ENCODE results near the gene MAPK10.

The MAPK10 gene

DNA sequence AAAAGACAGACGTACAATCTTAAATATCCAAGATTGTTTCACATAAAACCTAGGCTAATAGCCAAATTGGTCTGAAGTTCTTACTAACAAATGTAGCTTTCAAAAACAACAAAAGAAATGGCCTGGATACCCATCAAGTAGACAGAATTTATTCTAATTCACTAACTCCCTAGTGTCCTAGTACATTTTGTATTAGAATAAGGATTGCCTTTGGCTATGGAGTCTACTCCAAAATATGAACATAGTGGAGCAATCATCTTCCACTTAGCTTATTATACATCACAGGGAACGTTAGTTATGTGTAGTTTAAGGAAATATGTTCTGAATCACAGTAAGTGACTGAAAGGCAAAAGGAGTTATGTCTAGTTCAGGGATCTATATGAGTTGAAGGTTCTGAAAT, 81.7 kb downstream of the MAPK10 start:
- no peak for DNase-seq (ENCODE audit: low read depth in 2 of 2)

DNA sequence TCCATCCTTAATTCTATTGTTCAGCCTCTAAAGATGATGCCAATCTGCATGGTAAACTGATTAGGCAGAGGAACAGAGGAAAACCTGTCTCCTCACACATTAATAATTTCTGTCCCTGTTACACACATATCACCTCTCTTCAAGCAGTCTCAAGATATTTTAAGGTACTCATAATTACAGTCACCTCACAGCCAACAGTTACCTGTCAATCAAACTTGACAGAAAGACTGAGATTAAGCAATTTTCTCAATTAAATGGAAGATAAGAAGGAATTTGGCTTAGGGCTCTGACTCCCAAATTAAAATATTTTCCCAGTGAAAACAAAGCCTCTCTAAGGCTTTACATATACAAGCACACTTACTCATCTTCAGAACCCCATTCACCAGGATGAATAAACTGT, 85.2 kb downstream of the MAPK10 start:
- DNase-seq (ENCODE audit: low read depth in 2 of 2): no peak

DNA sequence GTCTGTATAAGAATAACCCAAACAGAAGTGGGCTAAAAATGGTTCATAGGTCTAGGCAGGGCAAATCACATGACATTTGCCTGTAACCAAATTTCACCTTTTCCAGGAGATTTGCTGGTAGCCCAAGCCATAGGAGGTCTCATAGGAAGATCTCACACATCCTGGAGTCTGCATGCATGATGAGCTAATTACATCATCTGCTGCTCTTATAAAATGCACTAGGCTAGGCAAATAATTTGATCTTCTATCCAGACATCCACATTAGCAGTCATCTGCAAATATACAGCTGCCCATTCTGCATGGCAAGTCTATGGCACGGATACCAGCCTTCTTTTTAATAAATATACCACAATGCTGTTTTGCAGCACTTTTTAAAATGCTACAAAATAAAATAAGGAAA, 87.2 kb downstream of the MAPK10 start:
- DNase-seq (ENCODE audit: low read depth in 2 of 2): no peak

DNA sequence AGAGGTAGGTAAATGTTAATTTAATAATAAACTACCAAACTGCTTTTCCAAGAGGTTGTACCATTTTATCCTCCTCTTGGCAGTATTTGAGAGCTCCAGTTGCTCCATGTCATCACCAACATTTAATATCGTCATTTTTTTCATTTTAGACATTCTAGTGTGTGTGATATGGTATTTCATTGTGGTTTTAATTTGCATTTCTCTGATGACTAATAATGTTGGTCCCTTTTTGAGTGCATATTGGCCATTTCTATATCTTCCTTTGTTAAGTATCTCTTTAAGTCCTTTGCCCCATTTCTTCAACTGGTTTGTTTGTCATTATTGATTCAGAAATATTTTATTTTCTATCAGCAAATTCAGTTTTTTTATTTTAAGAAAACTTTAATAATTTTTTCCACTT, 88.8 kb downstream of the MAPK10 start:
- no peak for DNase-seq (ENCODE audit: low read depth in 2 of 2)

DNA sequence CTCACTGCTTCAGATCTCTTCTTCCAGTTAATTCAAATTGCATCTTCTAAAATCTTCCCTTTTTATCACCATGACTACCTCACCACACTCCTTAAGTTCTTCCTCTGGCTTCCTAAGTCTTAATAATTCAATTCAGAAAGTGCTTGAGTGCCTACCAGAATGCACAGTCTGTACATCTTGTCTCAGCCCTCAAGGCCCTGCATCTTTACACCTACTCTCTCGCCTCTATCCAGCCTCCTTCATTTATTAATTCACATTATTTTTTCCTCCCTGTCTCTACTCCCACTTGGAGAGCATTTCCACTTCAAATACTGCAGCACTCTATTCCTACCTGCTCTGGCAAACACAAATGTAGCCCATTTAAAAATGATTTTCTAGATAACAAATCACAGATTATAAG, 90.5 kb downstream of the MAPK10 start:
- no peak for DNase-seq (ENCODE audit: low read depth in 2 of 2)

DNA sequence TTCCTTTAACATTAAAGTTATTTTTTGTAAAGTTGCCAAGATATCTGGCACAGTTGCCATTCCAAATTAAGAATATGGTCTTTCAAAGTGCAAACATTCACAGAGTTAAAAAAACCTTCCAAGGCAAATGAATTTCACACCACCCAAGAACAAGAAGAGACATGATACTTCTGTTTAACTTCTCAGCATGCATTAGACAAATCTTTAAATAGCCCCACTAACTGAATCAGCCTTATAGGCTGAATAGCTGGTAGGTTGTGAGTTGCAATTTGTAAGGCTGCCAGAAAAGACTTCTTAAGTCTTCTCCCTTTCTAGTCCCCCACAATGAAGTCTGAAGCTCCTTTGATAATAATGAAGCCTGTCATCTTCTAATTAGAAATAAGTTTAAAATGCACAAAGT, 95.6 kb downstream of the MAPK10 start:
- no peak for DNase-seq (ENCODE audit: low read depth in 2 of 2)

DNA sequence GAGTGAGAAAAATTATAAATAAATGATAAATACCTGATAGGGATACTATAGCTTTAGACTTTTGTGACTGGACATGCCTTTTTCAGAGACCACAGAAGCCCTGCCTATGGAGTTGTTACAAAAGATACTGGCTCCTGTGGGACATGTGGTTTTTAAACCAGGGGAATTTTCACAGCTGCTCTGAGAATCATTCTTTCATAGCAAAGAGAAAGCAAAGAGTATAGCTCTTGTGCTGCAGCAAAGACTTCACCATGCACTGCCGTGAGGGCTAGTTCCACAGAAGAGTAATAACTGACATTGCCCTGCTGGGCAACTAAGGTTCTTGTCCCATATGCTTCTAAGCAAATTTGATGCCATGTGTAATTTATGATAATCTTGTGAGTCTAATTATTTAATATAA, 98.2 kb downstream of the MAPK10 start:
- no peak for DNase-seq (ENCODE audit: low read depth in 2 of 2)

DNA sequence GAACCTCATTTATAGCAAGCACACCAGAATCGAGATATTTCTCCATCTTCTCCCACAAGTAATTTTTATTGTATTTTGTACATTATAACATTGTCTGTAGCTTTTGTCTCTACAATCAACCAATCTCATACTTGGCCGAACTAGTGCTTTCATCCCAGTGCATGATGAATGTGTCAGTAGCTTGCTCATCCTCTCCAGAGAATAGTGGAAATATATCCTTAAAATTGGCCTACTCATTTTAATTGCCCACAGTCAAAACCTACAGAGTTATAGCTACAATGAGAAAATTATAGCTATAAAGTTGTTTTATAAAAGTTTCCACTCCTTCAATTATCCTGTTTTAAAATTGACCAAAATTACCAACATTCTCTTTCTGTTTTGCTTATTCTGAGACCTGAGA, 103.8 kb downstream of the MAPK10 start:
- DNase-seq (ENCODE audit: low read depth in 2 of 2): no peak

DNA sequence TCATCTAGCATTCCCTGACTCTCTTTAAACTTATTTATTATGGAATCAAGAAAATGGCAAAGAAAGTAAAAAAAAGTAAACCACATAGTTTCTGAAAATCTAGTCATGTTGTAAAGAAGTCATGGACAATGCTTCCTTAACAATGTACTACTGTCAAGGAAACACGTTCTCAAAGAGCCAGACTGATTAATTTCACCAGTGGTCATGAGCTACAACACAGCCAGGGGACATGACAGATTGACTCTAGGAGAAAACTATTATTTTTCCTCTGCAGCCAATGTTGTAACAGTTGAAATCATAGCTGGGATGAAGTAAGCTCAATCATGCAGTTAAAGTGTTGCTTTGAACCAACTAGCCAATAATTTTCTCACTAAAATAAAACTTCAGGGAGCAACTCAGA, 109.2 kb downstream of the MAPK10 start:
- no peak for DNase-seq (ENCODE audit: low read depth in 2 of 2)

DNA sequence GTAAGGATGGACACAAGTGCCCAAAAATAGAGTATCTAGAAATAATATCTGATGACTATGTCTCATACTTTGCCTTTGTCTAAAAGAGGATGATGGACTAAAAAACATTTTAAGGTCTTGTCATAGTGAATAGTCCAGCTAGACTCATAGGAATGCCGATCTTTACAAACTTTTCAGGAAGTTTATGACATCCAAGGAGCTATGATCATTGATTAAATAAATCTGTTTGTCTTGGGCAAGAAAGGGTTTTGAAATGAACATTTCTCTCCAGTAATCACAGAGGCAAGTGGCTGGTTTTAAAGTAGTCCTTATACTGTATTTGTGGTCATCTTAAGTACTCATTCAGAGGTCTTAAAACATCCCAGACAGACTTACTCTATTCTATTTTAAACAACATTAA, 109.8 kb downstream of the MAPK10 start:
- no peak for DNase-seq (ENCODE audit: low read depth in 2 of 2)

DNA sequence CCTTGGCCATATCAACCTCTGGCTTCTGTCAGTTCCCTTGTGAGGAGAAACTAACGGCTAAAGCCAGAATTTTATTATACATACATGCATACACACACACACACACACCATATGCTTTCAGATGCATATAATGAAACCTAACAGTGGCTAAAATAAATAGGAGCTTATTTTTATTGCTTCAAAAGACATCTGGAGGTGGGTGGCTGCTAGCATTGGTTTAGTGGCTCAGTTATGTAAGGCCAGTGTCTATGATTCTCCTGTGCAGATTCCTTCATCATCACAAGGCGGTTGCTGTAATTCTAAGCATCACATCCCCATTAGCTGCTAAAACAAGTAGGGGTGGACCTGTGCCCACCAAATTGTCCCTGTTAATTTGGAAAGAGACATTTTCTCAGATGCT, 110.8 kb downstream of the MAPK10 start:
- no peak for DNase-seq (ENCODE audit: low read depth in 2 of 2)

DNA sequence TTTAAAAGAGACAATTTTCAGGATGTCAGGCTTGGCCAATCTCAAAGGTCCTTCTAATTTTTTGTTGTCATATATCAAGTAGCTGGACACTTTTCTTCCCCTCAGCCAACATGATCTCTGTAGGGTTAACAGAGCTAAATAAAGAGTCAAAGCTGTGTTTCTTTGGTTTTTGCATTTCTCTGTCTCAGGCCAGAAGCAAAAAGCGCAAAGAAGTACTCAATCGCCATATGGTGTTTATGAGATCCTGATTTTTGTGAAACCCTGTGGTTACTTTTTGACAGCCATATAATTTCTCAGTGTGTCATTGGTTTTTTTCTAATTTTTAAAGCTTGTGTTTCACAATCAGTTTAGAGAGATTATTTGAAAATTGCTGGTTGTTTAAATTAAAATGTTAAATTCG, 111.9 kb downstream of the MAPK10 start:
- DNase-seq (ENCODE audit: low read depth in 2 of 2): no peak

DNA sequence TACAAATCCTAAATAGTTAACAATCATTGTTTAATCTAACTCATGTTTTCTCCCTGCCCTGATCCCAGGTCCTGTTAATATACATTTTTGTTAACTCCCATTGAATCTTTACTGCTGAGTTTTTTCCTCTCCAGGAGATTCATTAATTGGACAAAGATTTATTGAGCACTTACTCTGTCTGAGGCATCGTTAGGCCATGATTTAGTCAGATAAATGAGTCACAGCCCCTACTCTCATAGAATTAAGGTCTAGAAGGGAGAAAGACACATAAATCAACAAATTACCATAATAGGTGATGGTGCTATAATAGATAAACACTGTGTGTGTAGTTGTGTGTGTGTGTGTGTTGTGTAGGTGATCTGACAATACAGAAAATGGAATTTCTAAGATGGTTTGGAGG, 112.5 kb downstream of the MAPK10 start:
- DNase-seq (ENCODE audit: low read depth in 2 of 2): no peak

DNA sequence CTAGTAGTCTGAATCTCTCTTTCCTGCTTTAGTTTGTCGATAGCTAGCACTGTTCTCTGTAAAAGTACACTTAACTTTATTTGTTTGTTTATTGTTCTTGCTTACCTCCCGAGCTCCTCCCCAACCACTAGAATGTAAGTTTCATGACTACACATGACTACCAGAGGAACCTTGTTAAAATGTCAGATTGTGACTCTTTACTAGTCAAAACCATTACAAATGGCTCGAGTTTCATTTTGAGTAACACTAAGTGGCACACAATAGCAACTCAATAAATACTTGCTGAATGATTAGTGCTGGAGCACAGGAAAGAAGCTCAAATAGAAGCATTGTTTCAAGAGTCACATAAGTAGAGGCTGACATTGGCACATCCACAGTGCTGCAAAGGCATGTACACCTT, 116.1 kb downstream of the MAPK10 start:
- DNase-seq (ENCODE audit: low read depth in 2 of 2): no peak

DNA sequence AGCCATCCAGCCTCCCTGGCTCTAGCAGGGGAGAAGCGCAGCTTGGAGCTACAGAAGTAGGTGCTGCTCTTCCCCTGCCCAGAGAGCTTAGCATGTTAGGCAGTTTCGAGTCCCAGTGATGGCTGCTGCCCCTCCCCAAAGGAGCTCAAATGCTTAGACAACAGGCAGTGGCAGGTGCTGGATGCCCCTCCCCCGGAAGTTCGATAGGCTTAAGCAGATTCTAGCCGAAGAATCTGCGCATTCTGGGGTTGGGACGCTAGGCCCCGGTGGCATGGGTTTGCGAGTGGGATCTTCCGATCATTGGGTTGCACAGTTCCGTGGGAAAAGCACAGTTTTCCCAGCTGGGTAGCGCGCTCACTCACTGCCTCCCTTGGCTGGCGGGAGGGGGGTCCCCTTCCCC, 117.2 kb downstream of the MAPK10 start:
- no peak for DNase-seq (ENCODE audit: low read depth in 2 of 2)

DNA sequence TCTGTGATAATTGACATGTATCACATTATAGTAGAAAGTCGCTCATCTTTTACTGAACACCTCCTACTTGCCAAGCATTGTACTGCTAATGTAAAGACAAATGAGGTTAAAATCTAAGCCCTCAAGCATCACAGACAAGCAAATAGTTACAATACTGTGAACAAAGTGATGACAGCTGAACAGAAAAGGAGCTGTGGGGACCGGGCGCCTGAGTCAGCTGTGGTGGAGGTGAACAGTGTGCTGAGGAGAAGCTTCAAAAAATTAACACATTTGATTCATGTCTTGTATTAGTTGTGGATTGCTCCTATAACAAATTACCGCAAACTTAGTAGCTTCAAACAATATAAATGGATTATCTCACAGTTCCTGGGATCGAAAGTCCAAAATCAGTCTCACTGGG, 124.3 kb downstream of the MAPK10 start:
- DNase-seq (ENCODE audit: low read depth in 2 of 2): no peak

DNA sequence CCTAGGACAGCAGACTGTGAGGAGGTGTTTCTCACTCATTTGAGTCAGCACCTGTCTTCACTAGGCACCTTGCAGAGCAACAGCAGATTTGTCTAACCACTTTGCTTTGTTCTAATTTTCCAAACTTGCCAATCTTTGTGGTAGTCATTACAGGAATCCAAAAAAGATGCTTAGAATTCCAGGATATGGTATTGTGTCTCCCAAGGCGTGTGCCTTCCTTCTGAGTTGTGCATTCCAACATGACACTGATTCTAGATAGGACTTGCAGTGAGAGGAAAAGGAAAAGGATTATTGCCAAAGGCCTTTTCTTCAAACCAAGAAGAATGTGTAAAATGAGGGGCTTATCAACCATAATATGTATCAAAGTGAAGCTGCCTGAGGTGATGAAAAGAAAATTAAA, 126.2 kb downstream of the MAPK10 start:
- DNase-seq (ENCODE audit: low read depth in 2 of 2): no peak

DNA sequence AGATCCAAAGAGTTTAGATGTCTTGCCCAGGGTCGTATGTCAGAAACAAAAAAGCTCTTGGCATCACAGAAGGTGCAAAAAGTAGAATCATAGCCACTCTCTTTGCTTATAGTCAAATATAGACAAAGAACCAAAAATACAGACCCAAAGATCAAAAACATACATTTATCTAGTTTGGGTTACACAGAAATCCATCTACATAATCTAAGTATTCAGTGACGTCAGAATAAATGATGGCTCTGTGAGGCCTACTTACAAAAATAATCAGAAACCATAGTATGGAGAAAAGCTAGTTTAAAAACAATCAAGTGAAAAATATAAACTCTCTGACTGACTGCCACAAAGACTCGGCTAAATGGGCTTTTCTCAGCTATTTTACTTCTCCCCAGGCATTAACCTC, 126.8 kb downstream of the MAPK10 start:
- DNase-seq (ENCODE audit: low read depth in 2 of 2): no peak

DNA sequence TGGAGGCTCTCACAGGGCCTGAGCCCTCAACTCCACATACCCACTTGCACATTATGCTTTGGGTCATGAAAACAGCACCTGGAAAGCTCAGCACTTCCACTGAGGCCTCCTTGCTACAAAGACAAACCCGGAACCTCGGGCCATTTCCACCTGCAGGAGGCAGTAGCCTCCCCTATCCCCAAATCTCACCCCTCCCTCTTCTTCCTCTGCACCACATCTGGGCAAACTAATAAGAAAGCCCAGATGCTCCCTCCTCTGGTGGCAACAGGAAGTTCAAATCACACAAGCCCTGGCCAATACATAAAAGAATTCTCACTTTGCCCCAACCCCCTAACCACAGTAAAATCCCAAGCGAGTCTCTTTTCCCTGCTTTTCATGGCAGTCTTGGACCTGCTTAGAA, 136.4 kb downstream of the MAPK10 start:
- no peak for DNase-seq (ENCODE audit: low read depth in 2 of 2)

DNA sequence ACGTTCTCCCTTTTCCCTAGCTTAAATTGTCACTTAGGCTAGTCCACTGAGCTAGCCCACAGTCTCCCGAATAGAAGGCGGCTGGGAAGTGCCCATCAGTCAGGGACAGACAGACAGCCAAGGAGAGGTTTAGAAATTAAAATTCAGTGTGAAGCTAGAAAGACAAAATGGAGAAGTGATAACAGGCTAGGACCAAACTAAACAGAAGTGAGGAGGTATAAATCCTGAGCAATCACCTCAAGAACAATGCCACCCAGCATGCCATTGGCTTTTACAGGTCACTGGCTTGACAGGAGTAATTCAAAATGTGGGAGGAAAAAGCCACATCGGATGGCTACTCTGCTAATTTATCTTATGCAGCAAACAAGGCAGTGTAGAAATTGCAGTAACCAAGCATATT, 138.9 kb downstream of the MAPK10 start:
- no peak for DNase-seq (ENCODE audit: low read depth in 2 of 2)

DNA sequence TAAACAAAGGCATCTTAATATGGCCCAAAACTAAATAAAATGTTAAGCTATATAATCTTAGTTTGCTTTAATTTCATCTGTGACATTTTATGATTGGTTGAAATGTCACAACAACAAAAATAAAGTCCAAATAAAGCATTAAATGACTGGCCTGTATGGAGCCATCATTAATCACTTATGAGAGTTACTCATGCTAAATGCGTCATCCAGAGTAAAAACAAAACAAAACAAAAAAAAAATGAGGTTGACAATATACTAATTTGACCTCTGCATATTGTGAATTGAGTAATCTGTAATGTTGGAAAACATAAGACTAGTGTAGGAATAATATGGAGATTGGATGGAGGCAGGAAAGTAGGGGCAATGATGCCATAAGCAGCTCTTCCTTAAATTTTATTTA, 139.7 kb downstream of the MAPK10 start:
- no peak for DNase-seq (ENCODE audit: low read depth in 2 of 2)

DNA sequence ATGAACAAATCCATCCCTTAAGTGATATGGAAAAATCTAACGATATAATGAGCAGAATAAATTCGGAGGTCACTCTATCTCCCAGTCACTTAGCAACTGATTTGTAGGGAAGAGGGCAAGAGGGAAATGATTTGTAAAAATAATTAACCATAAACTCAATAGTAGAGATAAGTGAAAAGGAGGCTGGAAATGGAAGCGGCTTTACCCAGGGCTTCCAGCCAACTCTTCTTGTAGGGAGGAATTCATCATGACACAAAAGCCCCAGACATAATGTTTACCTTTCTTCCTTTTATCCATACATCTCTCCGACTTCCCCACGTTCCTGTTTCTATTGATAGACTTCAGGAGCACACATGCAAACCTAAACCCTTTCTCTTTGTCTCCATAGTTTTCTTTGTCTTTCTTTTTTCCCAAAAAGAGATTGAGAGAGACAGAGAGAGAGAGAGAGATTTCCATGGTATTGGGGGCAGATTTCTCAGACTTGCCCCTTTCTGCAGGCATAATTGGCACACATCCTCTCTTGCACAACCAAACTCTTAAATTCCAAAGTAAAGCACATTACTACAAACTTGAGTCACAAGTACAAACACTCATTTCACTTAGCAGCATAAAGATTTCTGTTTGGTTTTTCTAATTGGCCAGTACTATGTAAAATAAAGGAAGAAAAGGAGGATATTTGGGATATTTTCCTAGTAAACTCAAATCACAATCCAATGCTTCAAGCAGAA, 140.9 kb downstream of the MAPK10 start:
- DNase-seq (ENCODE audit: low read depth in 2 of 2): no peak

DNA sequence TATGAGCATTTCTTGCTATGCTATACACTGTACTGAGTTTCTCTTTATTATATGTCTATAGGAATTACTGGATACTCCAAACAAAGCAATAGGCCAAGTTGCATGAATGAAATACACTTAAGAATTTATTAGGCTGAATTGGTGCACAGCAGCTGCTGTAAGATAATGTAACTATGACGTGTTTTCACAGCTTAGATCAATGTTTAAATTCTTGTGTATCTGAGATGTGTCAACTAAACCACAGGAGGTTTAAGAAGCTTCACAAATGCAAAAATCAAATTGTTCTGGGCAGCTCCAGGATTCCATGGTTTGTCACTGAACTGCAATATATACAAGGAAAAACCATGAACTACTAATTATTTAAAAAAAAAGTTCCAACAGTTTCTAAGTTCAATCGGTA, 156.7 kb downstream of the MAPK10 start:
- no peak for DNase-seq (ENCODE audit: low read depth in 2 of 2)

DNA sequence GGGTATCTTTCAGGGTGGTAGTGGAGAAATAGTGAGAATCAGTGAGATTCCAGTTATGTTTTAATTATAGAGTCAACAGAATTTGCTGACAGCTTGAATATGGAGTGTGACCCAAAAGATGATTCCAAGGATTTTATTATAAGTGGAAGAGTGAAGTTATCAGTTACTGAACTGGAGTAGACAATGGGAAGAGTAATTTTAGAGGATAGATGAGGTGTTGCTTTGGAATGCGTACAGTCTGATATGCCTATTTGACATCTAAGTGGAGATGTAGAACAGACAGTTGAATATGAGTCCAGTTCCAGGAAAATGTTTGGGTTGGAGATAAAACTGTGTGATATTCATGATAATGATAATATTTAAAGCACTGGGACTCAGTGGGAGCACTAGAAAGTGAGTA, 174.2 kb downstream of the MAPK10 start:
- DNase-seq (ENCODE audit: low read depth in 2 of 2): no peak

DNA sequence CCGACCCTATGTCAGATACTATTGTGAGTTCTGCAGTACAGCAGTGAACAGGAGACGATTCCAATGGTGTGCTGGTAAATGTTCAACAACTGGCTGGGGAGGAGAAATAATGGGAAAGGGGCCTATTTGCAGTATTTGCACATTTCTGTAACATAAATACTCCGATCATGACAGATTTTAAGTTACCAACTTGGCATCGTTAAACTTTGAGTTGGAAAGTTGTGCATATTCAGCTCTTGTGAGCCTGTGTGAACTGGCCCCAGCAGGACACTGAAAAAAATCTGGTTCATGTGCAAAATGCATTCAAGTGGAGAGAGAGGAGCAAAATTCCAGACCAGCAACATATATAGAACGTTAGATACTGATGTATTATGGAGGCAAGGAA, 175.0 kb downstream of the MAPK10 start:
- DNase-seq (ENCODE audit: low read depth in 2 of 2): no peak
